ENCODE results near the gene ATG14.

Gene ATG14

DNA sequence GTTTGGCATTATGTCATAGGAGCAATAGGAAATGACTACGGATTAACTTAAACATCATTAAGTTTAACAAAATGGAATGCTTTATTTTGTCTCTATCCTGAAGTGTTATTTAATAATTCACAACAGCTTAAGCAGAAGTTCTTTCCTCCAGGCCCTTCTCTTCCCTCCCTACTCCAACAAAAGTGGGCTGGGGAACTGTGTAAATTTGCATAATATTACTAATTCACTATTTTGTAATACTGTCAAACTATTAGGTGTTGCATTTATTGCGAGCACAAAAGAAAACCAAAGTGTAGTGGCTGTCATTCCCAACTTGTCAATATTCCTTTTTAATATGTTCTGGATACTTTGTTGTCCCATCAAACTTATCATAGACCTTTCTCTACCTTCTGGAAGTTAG is 69.8 kb downstream of the ATG14 start:
- peaks cover 0 to 38% (median 0%) of the 10 kb centered on the region in 10 experiments; a peak in 7 of 20 replicates for H3K4me1 ChIP-seq
- no peak overlapping the region for H3K4me3 ChIP-seq
- H3K9me3 ChIP-seq (replicated peaks in 1 of 11) = no peaks in the 10 kb centered on the region
- TF ChIP-seq Cebpa-rat (IDR thresholded peaks at IDR 0.05) = no peak
- no peak overlapping the region for H3K27ac ChIP-seq
- no peak overlapping the region for H3K9ac ChIP-seq
- H3K4me2 ChIP-seq = no peak overlapping the region; a peak in 1 of 22 replicates
- peaks cover 0 to 12% (median 0%) of the 10 kb centered on the region in 11 experiments; a peak in 5 of 22 replicates for H3K36me3 ChIP-seq
- peaks cover 14 to 99% (median 66%) of the 10 kb centered on the region in 11 experiments; a peak in 19 of 22 replicates for H4K20me1 ChIP-seq
- H3K27me3 ChIP-seq = no peaks in the 10 kb centered on the region

DNA sequence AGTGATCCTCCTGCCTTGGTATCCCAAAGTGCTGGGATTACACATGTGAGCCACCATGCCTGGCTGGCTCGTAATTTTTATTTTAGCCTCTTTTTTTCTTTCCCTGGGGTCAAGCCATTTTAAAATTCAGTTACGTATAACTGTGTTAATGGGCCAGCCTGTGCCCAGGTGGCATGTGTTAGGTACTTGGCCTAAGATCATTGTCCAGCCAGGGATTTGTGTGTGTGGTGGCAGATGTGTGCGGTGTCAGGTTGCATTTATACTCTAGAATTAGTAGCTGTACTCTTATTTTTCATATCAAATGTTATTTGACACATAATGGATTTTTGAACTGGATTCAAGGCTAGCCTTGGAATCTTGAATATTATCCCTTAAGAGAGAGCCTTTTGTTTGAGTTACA is 71.1 kb downstream of the ATG14 start:
- Histone ChIP-seq H3K4me3 (no peak overlapping the region), H3K27me3 (no peaks in the 10 kb centered on the region), H3K36me3 (peaks cover 0 to 12% (median 0%) of the 10 kb centered on the region in 11 experiments; a peak in 5 of 22 replicates), H3K9me3 (replicated peaks in 1 of 11) (no peaks in the 10 kb centered on the region), H3K4me2 (0 out of 22 replicates have a peak overlapping the region, but pooled peaks of 1 of the 11 experiments have one; percentile 13), H3K4me1 (peaks cover 0 to 45% (median 0%) of the 10 kb centered on the region in 10 experiments; a peak in 7 of 20 replicates), H3K27ac (no peak overlapping the region), H3K9ac (no peak overlapping the region), H4K20me1 (peaks cover 5 to 99% (median 66%) of the 10 kb centered on the region in 11 experiments; a peak in 18 of 22 replicates)
- TF ChIP-seq Cebpa-rat (IDR thresholded peaks at IDR 0.05) = no peak

DNA sequence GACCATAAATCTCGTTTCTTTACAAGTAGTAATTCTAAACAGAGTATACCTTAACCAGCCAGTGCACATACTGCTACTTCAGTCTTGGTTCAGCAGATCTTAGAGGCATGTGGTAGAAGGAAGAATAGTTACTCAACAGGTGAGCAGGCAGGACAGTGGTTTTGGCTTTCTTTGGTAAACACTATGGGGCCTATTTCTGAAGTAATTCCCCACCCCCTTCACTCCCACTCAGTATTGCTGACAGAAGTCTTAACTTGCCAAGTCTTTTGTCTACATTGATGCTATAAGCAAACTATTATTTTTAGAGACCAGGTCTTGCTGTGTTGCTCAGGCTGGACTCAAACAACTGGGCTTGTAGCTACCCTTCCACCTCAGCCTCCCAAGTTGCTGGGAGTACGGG is 71.9 kb downstream of the ATG14 start:
- Histone ChIP-seq H3K4me3 (no peak overlapping the region), H3K4me2 (no peak overlapping the region), H3K27ac (no peak overlapping the region), H3K36me3 (peaks cover 0 to 8% (median under 1%) of the 10 kb centered on the region in 11 experiments; a peak in 6 of 22 replicates), H3K27me3 (no peaks in the 10 kb centered on the region), H3K9ac (no peak overlapping the region), H3K4me1 (peaks cover 0 to 45% (median 0%) of the 10 kb centered on the region in 10 experiments; a peak in 7 of 20 replicates), H3K9me3 (replicated peaks in 1 of 11) (no peaks in the 10 kb centered on the region), H4K20me1 (peaks cover 10 to 99% (median 66%) of the 10 kb centered on the region in 11 experiments; a peak in 18 of 22 replicates)
- TF ChIP-seq Cebpa-rat (IDR thresholded peaks at IDR 0.05) = no peak

DNA sequence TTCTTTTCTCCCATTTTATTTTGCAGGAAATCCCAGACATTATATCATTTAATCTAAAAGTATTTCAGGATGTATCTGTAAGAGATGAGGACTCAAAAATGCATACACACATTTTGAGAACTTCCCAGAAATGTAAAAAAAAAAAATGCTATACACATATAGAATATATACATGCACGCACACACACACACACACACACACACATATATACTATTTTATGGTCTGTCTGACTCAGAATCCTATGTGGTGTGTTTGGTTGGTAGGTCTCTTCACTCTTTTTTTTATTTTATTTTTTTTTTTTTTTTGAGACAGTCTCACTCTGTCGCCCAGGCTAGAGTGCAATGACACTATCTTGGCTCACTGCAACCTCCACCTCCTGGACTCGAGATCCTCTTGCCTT is 74.9 kb downstream of the ATG14 start:
- Histone ChIP-seq H3K4me1 (peaks cover 0 to 33% (median 9%) of the 10 kb centered on the region in 10 experiments; a peak in 9 of 20 replicates), H3K4me2 (no peak overlapping the region), H3K4me3 (no peak overlapping the region), H3K27me3 (no peaks in the 10 kb centered on the region), H3K9ac (no peak overlapping the region), H3K36me3 (peaks cover 0 to 15% (median 3%) of the 10 kb centered on the region in 11 experiments; a peak in 6 of 22 replicates), H3K9me3 (replicated peaks in 1 of 11) (no peaks in the 10 kb centered on the region), H4K20me1 (peaks cover 18 to 97% (median 69%) of the 10 kb centered on the region in 11 experiments; a peak in 19 of 22 replicates), H3K27ac (no peak overlapping the region)
- no peak for TF ChIP-seq Cebpa-rat (IDR thresholded peaks at IDR 0.05)

DNA sequence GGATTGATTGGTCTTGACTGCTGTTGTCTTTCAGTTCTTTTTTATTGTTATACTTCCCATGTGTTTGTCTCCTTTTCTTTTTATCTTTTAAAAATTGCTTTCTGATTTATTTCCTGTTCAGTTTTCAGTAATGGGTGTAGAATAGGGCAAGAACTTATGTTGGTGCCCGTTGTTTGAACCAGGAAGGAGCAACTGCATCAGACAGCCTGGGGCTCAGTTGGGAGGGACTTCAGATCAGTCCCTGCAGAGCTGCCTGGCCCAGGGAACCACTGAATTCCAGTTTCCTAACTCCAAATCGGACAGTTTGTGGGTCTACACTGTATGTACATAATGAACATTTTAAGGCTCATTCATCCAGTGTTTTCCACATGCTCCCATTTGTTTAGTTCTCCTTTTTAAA is 75.5 kb downstream of the ATG14 start:
- Histone ChIP-seq H3K27me3 (no peaks in the 10 kb centered on the region), H3K4me2 (0 out of 22 replicates have a peak overlapping the region, but pooled peaks of 1 of the 11 experiments have one; percentile 19), H3K4me1 (peaks cover 0 to 28% (median 9%) of the 10 kb centered on the region in 10 experiments; a peak in 9 of 20 replicates), H3K4me3 (no peak overlapping the region), H3K9me3 (replicated peaks in 1 of 11) (no peaks in the 10 kb centered on the region), H3K36me3 (peaks cover 0 to 15% (median 3%) of the 10 kb centered on the region in 11 experiments; a peak in 6 of 22 replicates), H3K9ac (no peak overlapping the region), H3K27ac (no peak overlapping the region), H4K20me1 (peaks cover 18 to 93% (median 64%) of the 10 kb centered on the region in 11 experiments; a peak in 19 of 22 replicates)
- no peak for TF ChIP-seq Cebpa-rat (IDR thresholded peaks at IDR 0.05)

DNA sequence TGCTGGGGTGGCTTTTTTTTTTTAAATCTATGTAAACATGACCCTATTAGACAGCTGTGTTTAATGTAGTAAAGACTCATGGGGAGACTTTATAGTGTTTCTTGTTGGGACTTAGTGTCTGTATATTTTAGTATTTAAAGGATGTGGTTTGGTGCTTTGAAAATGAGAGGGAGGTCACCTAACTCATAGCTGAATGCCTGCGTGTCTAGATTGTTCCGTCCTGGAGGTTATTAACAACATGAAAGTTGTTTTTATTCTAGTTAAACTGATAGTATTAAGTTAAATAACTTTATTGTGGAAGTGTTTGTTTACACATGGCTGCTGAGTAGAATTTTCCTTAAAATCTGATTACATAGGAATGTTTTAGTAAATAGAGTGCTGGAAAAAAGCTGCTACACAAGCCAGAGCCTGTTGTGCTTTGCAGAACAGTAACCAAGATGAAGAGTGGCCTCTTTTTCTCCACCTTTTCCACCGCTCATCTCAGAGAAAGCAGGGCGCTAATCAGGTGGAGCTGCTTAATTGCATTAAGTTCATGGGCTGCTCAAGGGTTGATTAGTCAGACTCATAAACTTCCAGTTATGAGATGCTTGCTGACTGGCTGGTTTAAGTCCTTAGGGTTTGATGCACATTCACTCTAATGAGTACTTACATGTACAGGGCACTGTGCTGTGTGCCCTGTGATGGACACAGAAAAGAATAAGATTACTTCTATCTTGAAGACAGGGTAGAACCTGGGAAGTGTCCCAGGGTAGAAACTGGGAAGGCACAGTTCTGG is 77.7 kb downstream of the ATG14 start:
- Histone ChIP-seq H3K9ac (no peak overlapping the region), H3K36me3 (peaks cover 0 to 15% (median 0%) of the 10 kb centered on the region in 11 experiments; a peak in 6 of 22 replicates), H3K4me1 (peaks cover 0 to 27% (median 8%) of the 10 kb centered on the region in 10 experiments; a peak in 9 of 20 replicates), H3K4me3 (no peak overlapping the region), H3K9me3 (replicated peaks in 1 of 11) (no peaks in the 10 kb centered on the region), H3K27me3 (no peaks in the 10 kb centered on the region), H4K20me1 (peaks cover 26 to 93% (median 60%) of the 10 kb centered on the region in 11 experiments; a peak in 18 of 22 replicates), H3K27ac (no peak overlapping the region), H3K4me2 (no peak overlapping the region)
- TF ChIP-seq Cebpa-rat (IDR thresholded peaks at IDR 0.05) = no peak

DNA sequence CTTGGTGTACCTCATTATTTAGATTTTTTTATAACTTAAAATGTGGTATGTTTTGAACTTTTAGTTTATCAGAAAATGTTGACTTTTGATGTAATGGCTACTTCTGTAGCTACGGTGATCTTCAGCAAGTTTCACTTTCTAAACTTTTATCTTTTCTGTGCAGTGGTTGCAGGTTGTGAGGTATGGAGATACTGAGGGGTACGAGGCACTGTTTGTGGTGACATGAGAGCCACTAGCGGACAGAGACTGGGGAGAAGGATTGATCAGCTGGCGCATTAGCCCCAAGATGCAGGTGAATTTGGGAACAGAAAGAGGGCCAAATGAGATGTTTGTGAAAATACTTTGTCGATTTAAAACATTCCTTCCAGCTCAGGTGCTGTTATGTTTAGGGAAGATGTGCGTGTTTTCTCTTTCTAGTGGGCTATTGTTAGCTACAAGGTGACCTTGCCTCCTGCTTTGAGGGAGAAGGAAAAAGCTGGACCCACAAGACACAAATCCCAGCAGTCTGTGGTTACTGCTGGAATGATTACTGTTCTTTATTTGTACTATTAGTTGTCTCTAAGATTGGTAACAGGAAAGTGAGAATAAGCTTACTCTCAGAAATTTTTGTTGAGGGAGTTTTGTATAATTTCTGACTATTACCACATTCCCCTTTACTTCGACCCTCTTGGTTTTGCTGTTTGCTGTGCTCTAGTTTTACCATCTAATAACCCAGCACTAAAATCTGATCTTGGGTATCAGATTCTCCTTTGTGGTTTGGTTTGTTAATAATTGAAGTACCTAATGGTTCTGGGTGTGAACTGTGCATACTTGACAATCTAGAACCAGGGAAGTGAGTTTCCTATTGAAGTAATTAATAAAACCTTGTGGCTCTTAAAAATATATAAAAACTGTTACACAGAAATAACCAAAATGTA is 78.7 kb downstream of the ATG14 start:
- peaks cover 32 to 94% (median 68%) of the 10 kb centered on the region in 11 experiments; a peak in 20 of 22 replicates for H4K20me1 ChIP-seq
- peaks cover 0 to 15% (median 0%) of the 10 kb centered on the region in 11 experiments; a peak in 6 of 22 replicates for H3K36me3 ChIP-seq
- peaks cover 0 to 27% (median 13%) of the 10 kb centered on the region in 10 experiments; a peak in 14 of 20 replicates for H3K4me1 ChIP-seq
- H3K4me2 ChIP-seq = no peak overlapping the region
- H3K27me3 ChIP-seq = no peaks in the 10 kb centered on the region
- TF ChIP-seq Cebpa-rat (IDR thresholded peaks at IDR 0.05) = no peak
- H3K27ac ChIP-seq = no peak overlapping the region
- no peak overlapping the region for H3K4me3 ChIP-seq
- no peak overlapping the region for H3K9ac ChIP-seq
- H3K9me3 ChIP-seq (replicated peaks in 1 of 11) = no peaks in the 10 kb centered on the region

DNA sequence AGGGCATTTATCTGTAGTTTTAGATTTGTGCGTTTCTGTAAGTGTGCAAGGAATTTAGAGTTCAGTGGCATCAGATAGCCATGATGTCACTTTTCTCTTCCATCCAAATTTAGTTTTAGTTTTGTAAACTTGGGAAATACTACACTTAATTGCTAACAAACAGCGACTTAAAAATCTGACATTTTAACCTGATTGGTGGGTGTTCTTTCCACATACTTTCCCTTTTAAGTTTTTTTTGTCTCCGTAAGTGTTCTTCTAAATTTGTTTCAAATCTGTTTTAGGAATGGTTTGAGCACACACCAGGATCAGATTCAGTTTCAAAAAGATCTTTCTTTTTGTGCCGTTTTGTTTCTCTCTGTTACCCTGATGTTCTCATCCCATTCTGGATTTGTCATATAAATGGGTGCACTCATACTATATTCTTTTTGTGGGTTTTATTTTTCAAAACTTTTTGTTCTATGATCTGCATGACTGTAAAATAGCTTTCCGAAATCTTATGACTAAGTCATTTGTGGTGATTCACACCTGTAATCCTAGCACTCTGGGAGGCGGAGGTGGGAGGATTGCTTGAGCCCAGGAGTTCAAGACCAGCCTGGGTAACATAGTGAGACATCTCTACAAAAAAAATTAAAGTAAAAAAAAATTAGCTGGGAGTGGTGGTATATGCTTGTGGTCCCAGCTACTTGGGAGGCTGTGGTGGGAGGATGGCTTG is 81.5 kb downstream of the ATG14 start:
- no peaks in the 10 kb centered on the region for H3K9me3 ChIP-seq (replicated peaks in 1 of 11)
- no peak overlapping the region for H3K27ac ChIP-seq
- peaks cover 7 to 40% (median 19%) of the 10 kb centered on the region in 10 experiments; a peak in 18 of 20 replicates for H3K4me1 ChIP-seq
- no peak overlapping the region for H3K4me2 ChIP-seq
- peaks cover 32 to 91% (median 75%) of the 10 kb centered on the region in 11 experiments; a peak in 20 of 22 replicates for H4K20me1 ChIP-seq
- H3K9ac ChIP-seq = no peak overlapping the region
- H3K36me3 ChIP-seq = peaks cover 0 to 16% (median under 1%) of the 10 kb centered on the region in 11 experiments; a peak in 4 of 22 replicates
- H3K4me3 ChIP-seq = no peak overlapping the region
- H3K27me3 ChIP-seq = no peaks in the 10 kb centered on the region
- TF ChIP-seq Cebpa-rat (IDR thresholded peaks at IDR 0.05) = no peak

Measured in BLaER1 treated with 17β-estradiol and CSF1 and Interleukin-3, amounts not matched to agents 10 nM and 100 nM (cell line).